Dedifferentiated amniotic fluid mesenchymal stem cell (primary cell): ENCODE results near the gene FCGBP.

Experiments used
- DNase-seq: peaks from one replicate; pipeline ENCODE4 v3.0.0-alpha.2; 2016; ENCODE audit errors: extremely low spot score

The FCGBP gene

GRCh38 chr19:39946532-39946931 lies 12.1 kb upstream of the FCGBP start:
- no peak for DNase-seq

DNA sequence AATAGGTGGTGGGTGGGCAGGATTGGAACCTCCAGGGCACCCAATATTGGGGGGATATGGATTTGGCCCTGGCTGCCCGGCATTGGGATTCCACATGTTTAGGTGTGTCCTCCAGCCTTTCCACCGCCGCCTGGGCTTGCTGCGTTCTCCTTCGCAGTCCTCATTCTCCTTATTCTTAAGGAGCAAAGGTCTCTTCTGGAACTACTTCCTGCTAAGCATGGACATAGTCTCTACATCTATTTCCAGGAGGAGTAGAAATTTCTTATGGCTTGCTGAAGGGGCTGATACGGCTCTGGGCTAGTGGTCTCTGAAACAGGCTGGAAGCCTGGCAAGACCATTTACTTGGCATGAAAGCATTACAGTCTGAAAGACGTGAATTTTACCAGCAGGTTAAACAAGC lies 9.2 kb upstream of the FCGBP start:
- DNase-seq: no peak

DNA sequence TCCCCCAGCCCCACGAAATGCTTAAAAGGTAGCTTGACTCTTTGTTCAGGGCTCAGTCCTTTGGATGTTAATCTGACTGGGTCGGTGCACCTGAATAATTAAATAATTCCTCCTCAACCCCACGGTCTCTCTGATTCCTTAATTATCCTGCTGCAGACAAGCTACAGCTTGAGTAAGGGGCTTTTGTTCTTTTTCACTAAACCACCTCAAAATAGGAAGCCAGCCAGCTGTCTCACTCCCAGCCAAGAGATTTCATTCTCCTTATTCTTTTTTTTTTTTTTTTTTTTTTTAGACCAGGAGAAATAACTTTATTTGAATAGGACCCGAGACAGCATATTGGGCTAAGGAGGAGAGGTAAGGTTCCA lies 7.9 kb upstream of the FCGBP start:
- DNase-seq: no peak

- DNase-seq: no peak
Observed at GRCh38 chr19:39941615-39942365, 7.4 kb upstream of the FCGBP start.

DNA sequence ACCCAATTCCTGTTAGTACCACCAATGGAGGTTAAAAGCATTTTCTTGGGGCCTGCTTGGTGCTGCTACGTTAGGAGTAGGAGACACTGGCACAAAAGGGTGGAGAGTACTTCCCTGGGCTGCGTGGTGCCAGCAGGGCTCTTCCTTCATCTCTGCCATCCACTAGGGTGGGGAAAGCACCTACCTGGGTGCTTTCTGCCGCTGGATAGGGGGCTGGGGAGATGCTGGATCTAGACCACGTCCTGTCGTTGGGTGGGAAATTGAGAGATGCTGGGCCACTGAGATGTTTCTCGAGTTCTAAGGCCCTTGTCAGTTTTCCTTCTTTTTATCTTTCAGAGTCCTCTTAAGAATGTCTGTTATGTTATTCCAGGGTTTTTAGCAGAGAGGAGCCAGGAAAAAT lies 6.7 kb upstream of the FCGBP start:
- no peak for DNase-seq

DNA sequence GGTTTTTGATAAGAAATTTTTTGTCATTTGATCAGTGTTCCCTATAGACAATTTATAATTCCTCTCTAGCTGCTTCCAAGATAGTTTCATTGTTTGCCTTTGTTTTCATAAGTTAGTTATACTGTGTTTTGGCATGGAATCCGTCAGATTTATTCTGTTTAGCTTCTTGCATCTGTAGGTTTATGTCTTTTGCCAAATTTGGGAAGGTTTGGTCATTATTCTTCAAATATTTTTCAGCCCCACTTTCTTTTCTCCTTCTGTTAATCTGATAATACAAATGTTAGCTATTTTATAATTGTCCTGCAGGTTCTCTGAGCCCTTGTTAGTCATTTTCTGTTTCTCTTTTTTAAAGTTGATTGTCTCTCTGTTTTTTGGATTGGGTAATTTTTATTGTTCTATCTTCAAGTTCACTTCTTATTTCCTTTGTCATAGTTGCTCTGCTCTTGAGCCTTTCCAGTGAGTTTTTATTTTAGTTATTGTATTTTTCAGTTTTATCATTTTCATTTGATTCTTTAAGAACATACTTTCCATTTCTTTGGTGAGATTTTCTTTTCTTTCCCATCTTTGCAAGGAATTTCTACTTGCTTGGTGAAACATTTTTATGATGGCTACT lies 5.9 kb upstream of the FCGBP start:
- no peak for DNase-seq

GRCh38 chr19:39939556-39939955 lies 5.1 kb upstream of the FCGBP start:
- no peak for DNase-seq

DNA sequence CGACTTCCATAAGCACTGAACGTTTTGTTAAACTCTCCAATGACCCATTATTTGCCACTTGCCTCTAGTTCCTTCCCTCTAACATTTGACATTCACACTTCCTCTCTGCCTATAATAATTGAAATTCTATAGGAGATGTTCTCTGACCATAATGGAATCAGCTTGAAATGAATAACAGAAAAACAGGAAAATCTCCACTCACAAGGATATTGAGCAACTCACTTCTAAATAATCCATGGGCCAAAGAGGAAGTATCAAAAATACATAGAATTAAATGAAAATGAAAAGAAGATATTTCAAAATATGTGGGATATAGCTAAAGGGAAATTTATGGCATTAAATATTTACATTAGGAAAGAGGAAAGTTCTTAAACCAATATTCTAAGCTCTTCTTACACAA lies 3.4 kb upstream of the FCGBP start:
- DNase-seq: no peak

- DNase-seq: no peak
Observed at GRCh38 chr19:39937094-39937720, 2.8 kb upstream of the FCGBP start.

- no peak for DNase-seq
Observed at GRCh38 chr19:39936622-39937021, 2.2 kb upstream of the FCGBP start.

DNA sequence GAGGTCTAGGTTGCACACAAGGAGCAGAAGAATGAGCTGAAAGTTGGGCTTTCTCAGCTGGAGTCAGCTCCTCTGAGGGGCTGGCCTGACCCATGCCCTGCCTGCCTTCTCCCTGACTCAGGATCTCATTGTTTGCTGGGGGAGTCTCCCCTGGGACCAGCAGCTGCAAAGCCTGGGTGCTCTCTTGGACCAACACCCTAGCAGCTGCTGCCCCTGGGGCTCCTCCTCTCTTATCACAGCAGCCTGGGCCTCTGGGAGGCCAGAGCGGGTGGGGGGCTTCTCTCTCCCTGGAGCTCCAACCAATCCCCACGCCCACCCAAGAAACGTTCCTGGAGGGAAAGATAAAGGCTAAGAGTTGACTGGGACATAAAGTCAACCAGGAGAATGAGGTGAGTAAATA lies 1.6 kb upstream of the FCGBP start:
- no peak for DNase-seq

DNA sequence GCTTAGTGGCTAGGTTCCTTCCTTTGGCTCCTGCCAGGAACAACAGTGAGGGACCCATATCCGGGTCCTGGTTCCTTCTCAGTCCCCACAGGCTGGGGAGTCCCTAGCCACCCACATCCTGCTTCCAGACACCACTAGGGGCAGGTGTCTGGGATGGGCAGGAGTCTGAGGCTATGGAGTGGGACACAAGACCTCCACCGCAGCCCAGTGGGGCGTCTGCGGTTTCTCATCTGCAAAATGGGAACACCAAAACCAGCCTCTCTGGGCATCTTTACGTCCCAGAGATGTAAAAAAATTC lies 879 bp upstream of the FCGBP start:
- DNase-seq: no peak

GRCh38 chr19:39929750-39930149 lies 4.7 kb downstream of the FCGBP start:
- DNase-seq: no peak

- DNase-seq: no peak
Observed at GRCh38 chr19:39928357-39928725, 6.1 kb downstream of the FCGBP start.

GRCh38 chr19:39927524-39928356 lies 6.7 kb downstream of the FCGBP start:
- no peak for DNase-seq

- no peak for DNase-seq
Observed at GRCh38 chr19:39927076-39927475, 7.4 kb downstream of the FCGBP start.

DNA sequence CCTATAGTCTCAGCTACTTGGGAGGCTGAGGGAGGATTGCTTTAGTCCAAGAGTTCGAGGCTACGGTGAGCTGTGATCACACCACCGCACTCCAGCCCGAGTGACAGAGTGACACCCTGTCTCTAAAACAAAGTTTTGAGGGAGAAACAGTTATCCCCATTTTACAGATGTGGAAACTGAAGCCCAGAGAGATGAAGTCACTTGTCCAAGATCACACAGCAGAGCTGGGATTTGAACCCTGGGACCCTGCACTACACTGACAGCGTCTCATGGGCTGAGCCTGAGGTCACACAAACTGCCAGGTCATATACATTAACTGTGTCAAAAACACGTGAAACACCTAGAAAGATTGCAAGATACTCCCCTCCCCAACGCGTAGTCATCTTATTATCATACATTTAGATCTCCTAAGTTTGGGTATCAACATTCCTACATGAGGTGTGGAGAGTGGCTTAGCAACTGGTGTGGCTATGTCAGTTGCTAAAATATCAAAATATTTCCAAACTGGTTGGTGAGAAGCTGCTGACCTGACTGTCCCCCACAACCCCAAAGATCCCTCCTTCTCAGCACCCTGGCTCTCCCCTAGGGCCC lies 8.2 kb downstream of the FCGBP start:
- no peak for DNase-seq

DNA sequence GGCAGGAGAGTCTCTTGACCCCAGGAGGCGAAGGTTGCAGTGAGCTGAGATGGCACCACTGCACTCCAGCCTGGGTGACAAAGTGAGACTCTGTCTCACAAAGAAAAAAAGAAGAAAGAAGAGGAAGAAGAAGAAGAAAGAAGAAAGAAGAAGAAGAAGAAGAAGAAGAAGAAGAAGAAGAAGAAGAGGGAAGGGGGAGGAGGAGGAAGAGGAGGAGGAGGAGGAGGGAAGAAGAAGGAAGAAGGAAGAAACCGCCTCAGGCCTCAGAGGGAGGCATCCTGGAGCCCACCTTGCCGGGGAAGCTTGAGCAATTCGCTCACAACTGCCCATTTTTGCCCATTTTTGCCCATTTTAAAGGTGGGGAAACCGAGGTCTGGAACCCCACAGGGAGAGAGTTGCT lies 9.5 kb downstream of the FCGBP start:
- no peak for DNase-seq

GRCh38 chr19:39924389-39924788 lies 10.0 kb downstream of the FCGBP start:
- no peak for DNase-seq

GRCh38 chr19:39923862-39924261 lies 10.6 kb downstream of the FCGBP start:
- no peak for DNase-seq

GRCh38 chr19:39919976-39920375 lies 14.5 kb downstream of the FCGBP start:
- no peak for DNase-seq

DNA sequence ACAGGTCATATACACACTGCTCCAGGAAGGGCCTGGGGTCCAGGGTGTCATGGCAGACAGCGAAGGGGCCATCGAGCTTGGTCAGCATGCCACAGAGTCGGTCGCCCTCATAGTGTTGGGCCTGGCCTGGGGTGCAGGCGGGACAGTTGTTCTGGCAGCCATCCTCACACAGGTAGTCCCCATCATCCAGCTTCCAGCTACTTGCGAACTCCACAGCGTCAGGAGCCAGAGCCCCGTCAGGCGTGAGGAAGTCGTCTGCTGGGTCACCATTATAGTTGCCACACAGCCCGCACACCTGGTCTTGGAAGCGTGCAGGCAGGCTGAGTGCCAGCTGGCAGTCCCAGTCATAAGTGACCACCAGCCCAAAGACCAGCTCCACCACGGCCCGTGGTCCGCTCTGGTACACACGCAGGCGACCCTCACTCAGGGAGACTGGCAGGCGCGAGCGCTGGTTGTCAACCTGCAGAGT lies 16.2 kb downstream of the FCGBP start:
- no peak for DNase-seq
